ENCODE data around the gene GKN1.

DNA sequence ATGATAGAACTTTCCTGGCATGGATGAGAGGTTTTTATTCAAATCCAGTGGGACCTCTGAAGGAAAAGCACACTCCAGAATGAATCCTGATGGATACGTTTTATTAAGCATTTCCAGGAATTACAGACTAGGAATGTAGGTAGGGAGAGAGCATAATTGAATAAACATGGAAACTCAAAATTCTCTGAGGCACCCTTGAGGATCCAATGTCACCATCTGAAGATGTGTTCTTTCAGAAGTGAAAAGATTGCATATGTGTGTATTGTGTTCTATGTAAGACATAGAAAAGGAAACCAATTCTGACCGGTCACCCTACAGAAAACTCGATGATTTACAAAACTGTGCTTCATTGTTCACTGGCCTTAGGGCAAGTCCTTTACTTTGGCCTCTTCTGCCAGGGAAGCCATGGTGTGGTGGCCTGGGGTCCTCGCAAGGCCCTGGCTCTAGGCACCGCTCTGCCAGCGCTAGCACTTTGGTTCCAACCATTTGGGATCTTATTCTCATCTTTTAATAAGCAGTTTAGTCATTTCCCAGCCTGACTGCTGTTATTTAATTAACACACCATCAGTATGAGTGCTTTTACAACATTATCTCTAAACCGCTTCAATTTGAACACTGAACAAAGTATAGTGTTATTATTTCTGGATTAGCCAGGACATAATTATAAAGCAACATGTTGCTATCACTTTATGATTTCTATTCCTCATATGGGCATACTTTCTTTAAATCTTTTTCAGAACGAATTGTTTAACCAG, 4.5 kb upstream of the GKN1 start:
- TF ChIP-seq CTCF (conservative IDR thresholded peaks at IDR 0.05; ENCODE audit: low read length), result no peak
- TF ChIP-seq EZH2phosphoT487 (IDR thresholded peaks at IDR 0.05; ENCODE audit: borderline replicate concordance), result no peak

Measured in Loucy (cell line).